ENCODE data around the gene LRRC27. TPM values are rescaled to one million over a fixed set of nuclear protein-coding genes. Genes with fewer than 3 reads are reported as not detected.

The LRRC27 gene
- total RNA-seq, 2 experiments from 2014 or later, result 13.0 to 17.3 TPM

GRCh38 chr10:132392184-132392800 lies 60.3 kb downstream of the LRRC27 start:
- intact Hi-C loops (cut with micrococcal nuclease; ENCODE audit: unreplicated experiment), result no loop called here
- Histone ChIP-seq H3K36me3 (ENCODE audit: insufficient read depth, low read length) (no peaks in the 10 kb centered on the region), H2AFZ (ENCODE audit: low read length) (no peak overlapping the region), H4K20me1 (ENCODE audit: insufficient read depth, low read length) (no peaks in the 10 kb centered on the region), H3K9me2 (ENCODE audit: insufficient read depth, low read length) (no peaks in the 10 kb centered on the region), H3K79me2 (ENCODE audit: insufficient read depth, low read depth, low read length) (no peaks in the 10 kb centered on the region), H3K4me2 (ENCODE audit: low read length) (no peak overlapping the region), H3K4me1 (ENCODE audit: insufficient read depth, low read length, poor library complexity, severe bottlenecking) (peaks cover 5% of the 10 kb centered on the region), H3K27ac (ENCODE audit: low read depth, low read length, poor library complexity, severe bottlenecking) (no peak overlapping the region), H3K9me3 (ENCODE audit: low read length) (no peaks in the 10 kb centered on the region), H3K4me3 (ENCODE audit: low read depth, low read length, poor library complexity, severe bottlenecking) (no peak overlapping the region)
- TF ChIP-seq EZH2phosphoT487 (IDR thresholded peaks at IDR 0.05; ENCODE audit: borderline replicate concordance, low read depth, low read length) (no peak), CTCF (conservative IDR thresholded peaks at IDR 0.05; ENCODE audit: low read length) (no peak)
- no TSS peak for BruUV-seq (replicated peaks)
- CTCF ChIA-PET (ENCODE audit: unreplicated experiment), result no interaction called here
- DNase-seq (ENCODE audit: low spot score), result no peak
- POLR2A ChIA-PET, result no interaction called here

- H3K4me3 ChIP-seq (ENCODE audit: low read depth, low read length, poor library complexity, severe bottlenecking), result no peak overlapping the region
- H3K79me2 ChIP-seq (ENCODE audit: insufficient read depth, low read depth, low read length), result no peaks in the 10 kb centered on the region
- BruUV-seq (replicated peaks), result no TSS peak
- ChIA-PET CTCF (ENCODE audit: unreplicated experiment) (no interaction called here), POLR2A (no interaction called here)
- intact Hi-C loops (cut with micrococcal nuclease; ENCODE audit: unreplicated experiment), result no loop called here
- no peaks in the 10 kb centered on the region for H4K20me1 ChIP-seq (ENCODE audit: insufficient read depth, low read length)
- no peak overlapping the region for H3K4me2 ChIP-seq (ENCODE audit: low read length)
- H3K9me2 ChIP-seq (ENCODE audit: insufficient read depth, low read length), result no peaks in the 10 kb centered on the region
- TF ChIP-seq CTCF (conservative IDR thresholded peaks at IDR 0.05; ENCODE audit: low read length), result no peak
- no peak overlapping the region for H2AFZ ChIP-seq (ENCODE audit: low read length)
- peaks cover 6% of the 10 kb centered on the region for H3K4me1 ChIP-seq (ENCODE audit: insufficient read depth, low read length, poor library complexity, severe bottlenecking)
- H3K27ac ChIP-seq (ENCODE audit: low read depth, low read length, poor library complexity, severe bottlenecking), result no peak overlapping the region
- DNase-seq (ENCODE audit: low spot score), result no peak
- no peaks in the 10 kb centered on the region for H3K9me3 ChIP-seq (ENCODE audit: low read length)
- no peaks in the 10 kb centered on the region for H3K36me3 ChIP-seq (ENCODE audit: insufficient read depth, low read length)
Measured at GRCh38 chr10:132392811-132393694, 61.1 kb downstream of the LRRC27 start.

GRCh38 chr10:132393695-132394181 lies 61.7 kb downstream of the LRRC27 start:
- Histone ChIP-seq H3K9me2 (ENCODE audit: insufficient read depth, low read length) (no peaks in the 10 kb centered on the region), H4K20me1 (ENCODE audit: insufficient read depth, low read length) (no peaks in the 10 kb centered on the region), H3K9me3 (ENCODE audit: low read length) (no peaks in the 10 kb centered on the region), H3K27ac (ENCODE audit: low read depth, low read length, poor library complexity, severe bottlenecking) (no peak overlapping the region), H2AFZ (ENCODE audit: low read length) (no peak overlapping the region), H3K4me1 (ENCODE audit: insufficient read depth, low read length, poor library complexity, severe bottlenecking) (peaks cover 9% of the 10 kb centered on the region), H3K36me3 (ENCODE audit: insufficient read depth, low read length) (no peaks in the 10 kb centered on the region), H3K4me2 (ENCODE audit: low read length) (no peak overlapping the region), H3K4me3 (ENCODE audit: low read depth, low read length, poor library complexity, severe bottlenecking) (no peak overlapping the region), H3K79me2 (ENCODE audit: insufficient read depth, low read depth, low read length) (no peaks in the 10 kb centered on the region)
- ChIA-PET POLR2A (no interaction called here), CTCF (ENCODE audit: unreplicated experiment) (no interaction called here)
- no TSS peak for BruUV-seq (replicated peaks)
- intact Hi-C loops (cut with micrococcal nuclease; ENCODE audit: unreplicated experiment), result no loop called here
- DNase-seq (ENCODE audit: low spot score), result no peak
- TF ChIP-seq CTCF (conservative IDR thresholded peaks at IDR 0.05; ENCODE audit: low read length) (no peak), EZH2phosphoT487 (IDR thresholded peaks at IDR 0.05; ENCODE audit: borderline replicate concordance, low read depth, low read length) (no peak)
